ENCODE measurements around the gene INAFM2. TPM values are rescaled to one million over a fixed set of nuclear protein-coding genes. Genes with fewer than 3 reads are reported as not detected.

INAFM2 gene
- total RNA-seq, 1 experiment from 2014 or later, result 25.4 TPM

- no peak overlapping the region for H2BK20ac ChIP-seq (ENCODE audit: low read depth, low read length, poor library complexity, severe bottlenecking)
- H3K79me2 ChIP-seq (ENCODE audit: insufficient read depth, low read length), result no peaks in the 10 kb centered on the region
- H3K36me3 Mint-ChIP-seq (ENCODE audit: insufficient read depth in 1 of 3, low read depth in 3 of 3), result peaks cover 0 to 4% (median 3%) of the 10 kb centered on the region in 3 experiments; a peak in 2 of 7 replicates
- peak overlapping the region in 1 of 2 experiments; percentile 53; a peak in 2 of 5 replicates for H3K4me3 Mint-ChIP-seq
- H3K23me2 ChIP-seq (ENCODE audit: insufficient read length, low read depth, low read length, poor library complexity, severe bottlenecking), result no peaks in the 10 kb centered on the region
- H3K23ac ChIP-seq (ENCODE audit: insufficient read length, low read depth, low read length), result no peak overlapping the region
- no peak overlapping the region for H2AK5ac ChIP-seq (ENCODE audit: insufficient read length, low read length)
- H3K18ac ChIP-seq (ENCODE audit: insufficient read length, low read depth, low read length), result no peak overlapping the region
- no peaks in the 10 kb centered on the region for H3K9me3 ChIP-seq (ENCODE audit: control insufficient read depth, low read depth, low read length)
- no peak overlapping the region for H3K56ac ChIP-seq (ENCODE audit: insufficient read length, low read depth, low read length)
- no peak overlapping the region for H3K27ac Mint-ChIP-seq
- TF ChIP-seq, protein P1, sequence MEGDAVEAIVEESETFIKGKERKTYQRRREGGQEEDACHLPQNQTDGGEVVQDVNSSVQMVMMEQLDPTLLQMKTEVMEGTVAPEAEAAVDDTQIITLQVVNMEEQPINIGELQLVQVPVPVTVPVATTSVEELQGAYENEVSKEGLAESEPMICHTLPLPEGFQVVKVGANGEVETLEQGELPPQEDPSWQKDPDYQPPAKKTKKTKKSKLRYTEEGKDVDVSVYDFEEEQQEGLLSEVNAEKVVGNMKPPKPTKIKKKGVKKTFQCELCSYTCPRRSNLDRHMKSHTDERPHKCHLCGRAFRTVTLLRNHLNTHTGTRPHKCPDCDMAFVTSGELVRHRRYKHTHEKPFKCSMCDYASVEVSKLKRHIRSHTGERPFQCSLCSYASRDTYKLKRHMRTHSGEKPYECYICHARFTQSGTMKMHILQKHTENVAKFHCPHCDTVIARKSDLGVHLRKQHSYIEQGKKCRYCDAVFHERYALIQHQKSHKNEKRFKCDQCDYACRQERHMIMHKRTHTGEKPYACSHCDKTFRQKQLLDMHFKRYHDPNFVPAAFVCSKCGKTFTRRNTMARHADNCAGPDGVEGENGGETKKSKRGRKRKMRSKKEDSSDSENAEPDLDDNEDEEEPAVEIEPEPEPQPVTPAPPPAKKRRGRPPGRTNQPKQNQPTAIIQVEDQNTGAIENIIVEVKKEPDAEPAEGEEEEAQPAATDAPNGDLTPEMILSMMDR (conservative IDR thresholded peaks at IDR 0.05), result no peak
- H3K9ac ChIP-seq (ENCODE audit: extremely low read depth, insufficient read length, low read length), result no peak overlapping the region
- H2BK5ac ChIP-seq (ENCODE audit: insufficient read length, low read length), result no peak overlapping the region
- H3K4me2 ChIP-seq (ENCODE audit: insufficient read depth, insufficient read length, low read length), result no peak overlapping the region
- peaks cover 11% of the 10 kb centered on the region for H3K27me3 Mint-ChIP-seq (ENCODE audit: low read depth)
- DNase-seq, result no peak
- no peak overlapping the region for H2BK12ac ChIP-seq (ENCODE audit: insufficient read length, low read depth, low read length)
- no peak overlapping the region for H3K27ac ChIP-seq (ENCODE audit: insufficient read length, low read depth, low read length)
- H2AFZ ChIP-seq (ENCODE audit: low read length), result no peak overlapping the region
- no peak overlapping the region for H2BK15ac ChIP-seq (ENCODE audit: low read depth, low read length)
- no peaks in the 10 kb centered on the region for H3K9me3 Mint-ChIP-seq
- no peak overlapping the region; the same call in 1 of the 2 replicates for H3K14ac ChIP-seq (ENCODE audit: insufficient read depth, low read length)
- no peak overlapping the region for H3T11ph ChIP-seq (ENCODE audit: low read length)
- no peak overlapping the region for H2BK120ac ChIP-seq (ENCODE audit: low read depth, low read length, poor library complexity, severe bottlenecking)
- H3K4me1 ChIP-seq (ENCODE audit: insufficient read depth, low read length), result no peaks in the 10 kb centered on the region
- H4K91ac ChIP-seq (ENCODE audit: insufficient read length, low read depth, low read length), result no peak overlapping the region
- no peaks in the 10 kb centered on the region for H3K79me1 ChIP-seq (ENCODE audit: insufficient read depth, low read depth, low read length, poor library complexity, severe bottlenecking)
- H4K5ac ChIP-seq (ENCODE audit: insufficient read length, low read depth, low read length), result no peak overlapping the region
- no peaks in the 10 kb centered on the region for H3K27me3 ChIP-seq (ENCODE audit: insufficient read depth, low read length)
- no peaks in the 10 kb centered on the region for H4K20me1 ChIP-seq (ENCODE audit: control insufficient read depth, insufficient read depth, insufficient read length)
- H4K8ac ChIP-seq (replicated peaks; ENCODE audit: insufficient read length, low read depth, low read length), result no peak overlapping the region
- H3K4ac ChIP-seq (ENCODE audit: low read depth, low read length), result no peak overlapping the region
- H3K4me1 Mint-ChIP-seq, result peaks cover 25 to 40% of the 10 kb centered on the region in 2 experiments
- WGBS (ENCODE audit: extremely low coverage, insufficient read length, low lambda C conversion rate), result no CpG with 5 or more reads among the region's 26 CpGs
Observed at GRCh38 chr15:40334941-40335795, 11.7 kb downstream of the INAFM2 start.
